HG03378 (cell line): ENCODE results near the gene POU2AF1.

Experiments
- ATAC-seq: cut with Tn5 transposase; IDR thresholded peaks from one replicate; pipeline ENCODE4 v1.9.1; 2021; ENCODE audit warnings: mild to moderate bottlenecking, moderate library complexity; ENCODE audit not compliant: unreplicated experiment

POU2AF1 gene

DNA sequence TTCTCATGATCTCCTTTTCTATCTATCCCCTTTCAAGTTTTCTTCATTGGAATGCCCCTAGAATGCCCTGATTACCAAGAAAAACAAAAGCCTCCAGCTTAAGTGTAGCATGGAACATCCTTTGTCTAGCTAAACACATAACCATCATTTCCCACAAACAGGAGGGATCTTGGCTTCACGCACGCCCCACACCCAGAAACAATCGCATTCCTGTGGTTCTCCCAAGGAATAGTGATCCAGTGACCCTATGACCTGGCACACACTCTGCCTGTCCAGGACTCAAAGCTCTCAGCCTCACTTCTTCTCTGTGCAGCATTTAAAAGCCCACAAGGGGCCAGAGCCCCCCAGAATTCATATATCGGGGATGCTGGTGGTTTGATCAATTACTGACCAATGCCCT, 9.3 kb upstream of the POU2AF1 start:
- no peak for ATAC-seq

DNA sequence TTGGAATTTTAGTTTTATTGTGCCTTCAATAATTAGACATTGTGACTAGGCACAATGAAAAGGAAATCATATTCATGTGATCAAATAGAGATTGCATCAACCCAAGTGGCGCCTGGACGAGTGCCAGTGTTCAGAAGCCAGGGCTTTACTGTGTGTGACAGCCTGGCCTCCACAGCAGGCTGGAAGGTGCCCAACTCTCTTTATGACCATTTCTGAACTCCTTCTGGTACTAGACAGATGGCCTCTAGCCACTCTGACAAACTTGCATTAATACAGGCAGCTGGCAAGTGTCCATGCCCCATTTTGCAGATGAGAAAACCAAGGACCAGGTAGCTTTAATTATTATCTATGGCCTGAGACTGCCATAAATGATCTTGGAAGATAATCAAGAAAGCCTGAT, 8.3 kb upstream of the POU2AF1 start:
- no peak for ATAC-seq

DNA sequence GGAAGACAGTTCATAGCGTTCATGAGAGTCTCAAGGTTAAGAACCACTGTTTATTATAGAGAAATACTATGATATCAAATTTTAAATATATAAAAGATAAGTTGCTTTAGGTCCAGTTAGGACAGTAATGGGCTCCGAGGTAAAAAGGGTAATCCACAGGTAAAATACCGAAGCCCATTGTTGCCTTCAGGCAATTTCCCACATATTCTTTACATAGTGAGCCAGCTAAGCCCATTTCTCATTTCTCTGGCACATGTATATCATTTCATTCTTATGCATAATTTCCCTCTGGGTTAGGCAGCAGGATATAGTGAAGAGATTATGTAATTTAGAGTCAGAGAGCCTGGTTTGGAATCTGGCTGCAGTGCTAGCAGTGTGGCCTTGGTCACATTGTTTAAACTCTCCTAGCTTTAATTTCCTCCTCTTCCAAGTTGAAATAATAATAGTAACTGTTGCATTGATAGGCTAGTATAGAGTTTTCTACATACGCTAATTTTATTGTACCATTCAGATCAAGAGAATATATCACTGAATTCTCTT, 7.6 kb upstream of the POU2AF1 start:
- ATAC-seq = no peak

DNA sequence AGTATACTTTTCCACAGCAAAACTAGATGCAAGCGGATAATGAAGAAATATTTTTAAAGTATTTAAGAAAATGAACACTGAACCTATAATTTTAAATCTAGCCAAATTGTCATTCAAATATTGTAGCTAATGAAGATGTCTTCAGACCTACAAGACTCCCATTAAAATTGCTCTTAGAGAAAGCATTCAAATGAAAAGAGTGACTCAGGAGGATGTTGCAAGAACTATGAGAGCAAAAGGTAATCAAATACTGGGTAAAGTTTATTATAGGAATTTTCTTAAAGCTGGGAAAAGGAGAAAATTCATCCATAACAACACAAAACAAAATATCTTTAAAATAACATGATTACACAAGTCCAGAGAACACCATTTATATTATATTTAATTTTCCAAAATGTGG, 5.4 kb upstream of the POU2AF1 start:
- ATAC-seq = no peak

DNA sequence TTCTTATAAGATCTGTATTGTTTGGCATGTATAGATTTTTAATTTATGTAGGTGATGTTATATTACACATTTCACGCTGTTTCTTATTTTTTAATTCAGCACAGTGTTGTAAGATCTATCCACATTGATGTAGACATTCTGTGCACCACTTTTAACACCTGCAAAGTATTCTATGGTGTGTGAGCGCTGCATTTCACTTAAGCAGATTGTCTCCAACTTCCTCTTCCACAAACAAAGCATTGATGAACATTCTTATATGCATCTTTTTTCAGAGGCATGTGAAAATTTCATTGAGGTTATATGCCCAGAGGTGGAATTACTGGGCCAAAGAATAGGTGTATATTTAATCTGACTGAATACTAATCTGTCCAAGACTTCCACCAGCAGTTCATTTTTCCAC, 3.4 kb upstream of the POU2AF1 start:
- no peak for ATAC-seq

DNA sequence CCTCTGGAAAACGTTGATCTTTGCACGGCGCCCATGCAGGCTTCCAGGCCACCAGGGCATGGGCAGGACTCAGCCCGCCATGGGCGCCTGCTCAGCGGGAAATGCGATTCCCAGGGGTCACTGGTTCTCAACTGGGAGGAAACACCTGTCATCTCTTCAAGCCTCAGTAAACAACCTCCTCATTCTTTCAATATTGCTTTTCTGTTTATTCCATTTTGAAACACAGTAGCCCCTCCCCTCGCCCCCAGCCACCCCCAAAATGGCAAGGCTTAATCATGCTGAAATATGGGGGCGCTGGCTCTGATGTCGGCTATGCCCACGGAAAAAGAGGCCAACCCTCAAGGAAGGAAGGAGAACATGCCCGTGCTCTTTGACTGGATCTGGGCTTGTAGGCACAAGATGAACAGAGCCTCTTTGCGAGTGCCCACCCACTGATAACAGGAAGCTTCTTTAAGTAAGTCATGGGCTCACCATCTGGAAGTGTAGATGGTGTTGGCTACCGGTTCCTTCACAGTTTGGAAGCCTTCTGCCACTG, 594 bp upstream of the POU2AF1 start:
- peak; percentile 37 for ATAC-seq

GRCh38 chr11:111378185-111378860, 752 bp downstream of the POU2AF1 start:
- ATAC-seq = no peak

DNA sequence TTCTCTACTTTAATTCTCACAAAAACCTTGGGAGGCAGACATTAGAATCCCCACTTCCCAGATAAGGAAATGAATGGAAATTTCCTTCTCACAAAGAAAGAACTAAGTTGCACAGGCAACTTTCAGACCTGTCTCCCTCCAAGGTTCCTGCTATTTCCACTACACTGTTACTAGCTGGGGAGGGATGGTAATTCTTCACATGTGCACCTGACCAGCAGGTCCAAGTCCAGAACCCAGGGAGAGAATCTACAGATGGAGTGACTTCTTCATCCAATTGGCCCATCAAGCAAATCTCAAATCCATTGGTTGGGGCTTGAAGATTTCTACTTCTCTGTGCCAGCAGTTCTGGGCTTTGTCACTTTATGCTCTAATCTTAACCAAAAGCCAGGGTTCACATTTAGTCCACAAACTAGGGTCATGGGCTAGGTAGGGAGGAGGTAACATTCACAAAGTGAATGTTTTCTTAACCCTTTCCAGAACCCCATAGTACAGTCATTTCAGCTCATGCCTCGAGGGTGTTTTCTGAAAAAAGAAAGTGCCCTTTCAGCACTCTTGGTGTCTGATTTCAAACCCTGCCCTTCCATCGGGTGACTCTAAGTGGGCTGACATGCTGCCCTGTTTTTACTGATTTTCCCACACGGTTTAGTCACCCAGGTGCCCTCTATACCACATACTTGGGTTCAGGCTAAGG, 2.7 kb downstream of the POU2AF1 start:
- peak; percentile 28 for ATAC-seq

GRCh38 chr11:111373590-111373989, 5.5 kb downstream of the POU2AF1 start:
- no peak for ATAC-seq

GRCh38 chr11:111372538-111372937, 6.5 kb downstream of the POU2AF1 start:
- no peak for ATAC-seq

DNA sequence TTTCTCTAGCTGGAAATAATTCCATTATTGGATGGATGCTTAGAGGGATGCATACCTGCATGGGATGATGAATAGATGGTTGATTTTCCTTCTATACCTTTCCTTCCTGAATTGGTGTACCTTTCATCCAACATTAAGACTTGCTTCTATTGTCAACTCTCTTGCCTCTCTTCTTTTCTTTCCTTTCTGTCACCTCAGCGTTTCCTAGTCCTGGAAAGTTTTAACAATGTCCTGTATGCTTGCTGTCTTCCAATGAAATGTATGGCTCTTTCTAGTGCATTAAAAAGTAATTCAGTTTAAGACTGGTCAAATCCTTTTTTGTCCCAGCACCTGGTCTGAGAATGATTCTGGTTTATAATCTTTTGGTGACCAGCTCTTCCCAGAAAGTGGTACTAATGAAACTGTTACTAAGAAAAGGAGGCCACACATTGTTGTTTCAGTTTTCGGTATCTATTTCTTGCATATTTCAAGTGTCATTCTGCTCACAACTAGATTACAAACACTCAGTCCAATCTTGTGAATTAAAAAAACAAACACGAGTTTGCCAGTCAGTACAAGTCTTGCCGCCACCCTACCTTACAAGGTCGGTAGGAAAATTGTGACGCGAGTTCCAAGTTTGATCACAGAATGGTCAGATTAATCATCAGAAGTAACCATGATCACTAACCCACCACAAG, 8.0 kb downstream of the POU2AF1 start:
- ATAC-seq = peak; percentile 45

DNA sequence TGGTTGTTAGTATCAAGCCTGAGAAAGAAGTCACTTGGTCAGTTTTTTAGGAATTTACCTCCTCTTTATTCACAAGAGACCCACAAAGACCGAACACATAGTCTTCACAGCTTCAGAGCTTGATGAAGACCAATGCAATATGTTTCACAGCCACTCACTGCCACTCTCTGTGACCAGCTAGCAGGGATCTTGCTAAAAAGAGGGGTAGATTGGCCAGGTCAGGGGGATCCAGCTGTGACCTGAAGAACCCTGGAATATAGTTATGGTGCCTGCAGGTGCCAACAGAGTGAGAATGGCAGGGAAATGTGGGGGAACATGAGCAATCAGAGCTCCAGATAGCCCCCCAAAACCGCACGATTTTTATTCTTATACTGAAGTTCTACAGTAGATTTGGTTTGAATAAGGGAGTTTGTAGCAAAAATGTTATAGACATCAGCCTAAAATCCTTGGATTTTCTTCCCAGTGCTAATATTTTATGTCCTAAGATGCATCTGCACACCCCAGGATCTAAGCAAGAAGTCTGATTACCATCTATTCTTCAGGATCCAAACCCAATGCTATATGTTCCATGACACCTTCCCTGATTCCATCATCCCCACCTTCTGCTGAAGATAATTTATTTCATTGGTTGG, 8.7 kb downstream of the POU2AF1 start:
- ATAC-seq = no peak

GRCh38 chr11:111368285-111368560, 10.9 kb downstream of the POU2AF1 start:
- ATAC-seq = no peak

DNA sequence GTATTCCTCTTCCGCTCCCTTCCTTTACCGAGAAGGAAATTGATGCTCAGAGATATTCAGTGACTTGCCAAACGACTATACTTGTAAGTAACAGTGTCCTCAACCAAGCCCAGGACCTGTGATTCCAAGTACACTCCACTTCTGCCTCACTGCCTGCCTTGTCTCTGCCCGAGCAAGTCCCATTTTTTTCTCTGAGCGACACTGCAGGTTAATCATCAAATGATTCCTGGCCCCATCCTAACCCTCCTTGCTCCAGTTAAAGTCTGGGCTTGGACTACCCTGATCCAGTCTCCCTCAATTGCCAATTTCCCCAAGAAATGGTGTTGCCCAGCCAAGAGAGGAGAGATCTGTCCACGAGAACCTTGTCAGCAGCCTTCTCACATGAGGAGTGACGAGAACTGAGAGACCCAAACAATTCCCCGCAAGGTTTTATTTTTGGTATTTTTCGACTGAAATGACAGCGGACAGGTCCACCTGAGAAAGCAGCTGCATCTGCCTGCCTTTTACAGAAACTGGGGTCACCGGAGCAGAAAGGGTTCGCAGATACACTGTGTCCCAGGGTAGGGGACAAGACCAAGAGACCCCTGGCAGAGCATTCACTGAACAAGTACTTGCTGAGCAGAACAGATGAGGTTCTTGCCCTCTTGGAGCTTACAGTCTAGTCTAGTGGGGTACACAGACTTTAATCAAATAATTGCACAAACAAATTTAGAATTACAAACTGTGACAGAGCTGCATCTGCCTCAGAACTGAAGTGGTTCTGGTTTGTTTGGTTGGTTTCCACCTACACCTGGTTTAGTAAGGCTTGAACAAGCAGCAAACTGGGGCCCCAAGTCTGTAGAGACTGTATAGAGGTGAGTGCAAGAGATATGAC, 11.4 kb downstream of the POU2AF1 start:
- ATAC-seq = peak; percentile 41

GRCh38 chr11:111366560-111367410, 12.3 kb downstream of the POU2AF1 start:
- ATAC-seq = no peak

GRCh38 chr11:111365722-111366559, 13.1 kb downstream of the POU2AF1 start:
- ATAC-seq = no peak

DNA sequence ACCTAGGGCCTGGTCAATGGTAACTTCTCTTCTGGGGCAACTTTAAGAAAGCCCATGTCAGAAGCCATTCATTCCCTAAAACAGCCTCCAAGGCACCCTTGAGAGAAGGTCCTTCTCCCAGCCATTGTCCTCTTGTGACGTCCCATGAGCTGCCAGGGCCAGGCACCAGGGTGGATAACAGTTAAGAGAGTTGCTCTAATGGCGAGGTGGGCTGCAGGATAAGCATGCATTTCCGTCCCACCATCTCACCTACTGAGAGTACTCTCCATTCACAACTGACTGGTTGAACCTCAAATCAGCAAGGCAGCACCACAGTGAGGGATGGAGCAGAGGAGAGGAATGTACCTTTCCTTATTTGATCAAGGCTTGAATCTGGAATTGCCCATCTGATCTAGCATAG, 14.6 kb downstream of the POU2AF1 start:
- ATAC-seq = no peak

DNA sequence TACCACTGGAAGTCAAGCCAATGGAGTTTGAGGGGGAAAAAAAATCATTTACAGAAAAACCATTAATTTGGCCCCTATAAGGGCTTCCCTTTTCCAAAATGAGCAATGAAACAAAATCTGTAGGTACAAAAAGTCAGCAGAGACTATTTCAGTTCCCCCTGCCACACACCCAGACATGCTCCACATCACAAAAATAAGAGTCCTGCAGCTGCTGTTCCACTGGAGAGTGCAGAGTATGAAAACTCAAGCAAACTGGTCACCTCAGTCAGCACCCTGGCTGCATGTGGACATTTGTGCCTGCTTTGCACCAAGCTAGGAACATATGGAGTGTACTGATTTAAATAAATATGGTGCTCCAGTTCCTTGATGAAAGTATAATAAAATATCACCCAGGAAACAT, 15.1 kb downstream of the POU2AF1 start:
- no peak for ATAC-seq
